Measurements from ENCODE around the gene EFNB3. TPM values are rescaled to one million over a fixed set of nuclear protein-coding genes. Genes with fewer than 3 reads are reported as not detected.

Gene EFNB3, protein sequence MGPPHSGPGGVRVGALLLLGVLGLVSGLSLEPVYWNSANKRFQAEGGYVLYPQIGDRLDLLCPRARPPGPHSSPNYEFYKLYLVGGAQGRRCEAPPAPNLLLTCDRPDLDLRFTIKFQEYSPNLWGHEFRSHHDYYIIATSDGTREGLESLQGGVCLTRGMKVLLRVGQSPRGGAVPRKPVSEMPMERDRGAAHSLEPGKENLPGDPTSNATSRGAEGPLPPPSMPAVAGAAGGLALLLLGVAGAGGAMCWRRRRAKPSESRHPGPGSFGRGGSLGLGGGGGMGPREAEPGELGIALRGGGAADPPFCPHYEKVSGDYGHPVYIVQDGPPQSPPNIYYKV
- 7.6 and 11.3 TPM in 2 replicates for total RNA-seq (2014; rRNA removed; shearing (Covaris generic))

DNA sequence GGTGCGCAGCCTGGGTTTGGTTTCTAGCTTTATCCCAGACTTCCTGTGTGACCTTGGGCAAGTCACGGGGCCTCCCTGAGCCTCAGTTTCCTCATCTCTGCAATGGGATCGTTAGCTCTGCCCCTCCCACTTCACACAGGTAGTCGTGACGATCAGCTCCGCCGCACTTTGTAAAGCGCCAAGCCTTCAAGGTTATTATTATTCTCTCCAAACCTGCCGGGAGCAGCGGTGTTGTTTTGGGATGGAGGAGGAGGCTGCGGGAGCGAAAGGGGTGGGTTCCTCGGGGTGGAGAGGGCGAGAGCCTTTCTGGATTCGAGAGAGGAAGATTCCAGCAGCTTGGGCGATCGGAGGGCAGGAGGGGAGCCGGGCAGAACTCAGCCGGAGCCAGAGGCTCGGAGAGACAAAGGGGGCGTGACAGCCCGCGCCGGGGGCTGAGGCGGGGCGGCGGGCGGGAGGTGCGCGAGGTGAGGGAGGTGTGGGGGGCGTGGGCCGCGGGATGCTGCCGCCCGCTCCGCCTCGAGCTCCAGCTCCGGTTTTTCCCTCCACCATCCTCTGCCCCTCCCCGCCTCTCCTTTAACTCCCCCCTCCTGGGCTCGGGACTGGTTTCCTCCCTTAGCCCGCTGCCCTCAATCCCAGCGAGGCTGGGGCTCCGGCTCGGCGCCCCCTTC lies at the start of gene EFNB3:
TSS of gene EFNB3 (plus strand) at position 602 of the 668 bp plus-strand sequence. CDS start 397 bp downstream, outside the sequence.
- DNase-seq (ENCODE audit: low spot score) = peak; percentile 54

- no peak for DNase-seq (ENCODE audit: low spot score)
Measured at GRCh38 chr17:7655541-7655840, 49.5 kb upstream of the EFNB3 start.

DNA sequence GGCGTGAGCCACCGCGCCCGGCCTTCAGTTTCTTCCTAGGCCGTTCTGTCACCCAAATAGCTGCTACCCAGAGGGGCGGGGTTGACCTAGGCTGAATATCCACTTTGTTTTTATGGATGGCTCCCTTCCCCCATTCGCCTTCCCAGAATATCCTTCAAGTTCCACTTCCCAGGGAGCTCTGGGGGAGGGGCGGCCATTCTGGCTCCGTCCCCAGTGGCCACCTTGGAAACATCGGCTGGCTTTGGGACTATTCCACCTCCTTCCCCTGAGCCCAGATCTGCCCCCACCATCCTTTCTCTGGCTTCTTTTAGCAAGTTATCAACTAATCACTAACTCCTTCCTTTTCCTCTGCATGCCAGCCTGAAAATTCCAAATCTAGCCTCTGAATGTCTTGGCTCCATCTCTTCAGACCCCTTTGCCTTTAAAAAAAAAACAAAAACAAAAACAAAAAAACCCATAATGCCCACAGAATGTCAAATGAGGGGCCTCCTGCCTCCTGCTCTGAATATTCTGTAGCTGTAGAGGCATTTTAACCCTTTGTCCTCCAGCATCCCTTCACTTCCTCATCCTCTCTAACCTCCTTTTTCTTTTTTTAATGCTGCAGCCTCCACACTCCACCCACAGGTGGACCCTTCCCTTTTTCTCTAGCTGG lies 47.9 kb upstream of the EFNB3 start:
- DNase-seq (ENCODE audit: low spot score) = no peak

- no peak for DNase-seq (ENCODE audit: low spot score)
Measured at GRCh38 chr17:7667656-7668406, 37.2 kb upstream of the EFNB3 start.

- DNase-seq (ENCODE audit: low spot score) = no peak
Measured at GRCh38 chr17:7668482-7668881, 36.5 kb upstream of the EFNB3 start.

DNA sequence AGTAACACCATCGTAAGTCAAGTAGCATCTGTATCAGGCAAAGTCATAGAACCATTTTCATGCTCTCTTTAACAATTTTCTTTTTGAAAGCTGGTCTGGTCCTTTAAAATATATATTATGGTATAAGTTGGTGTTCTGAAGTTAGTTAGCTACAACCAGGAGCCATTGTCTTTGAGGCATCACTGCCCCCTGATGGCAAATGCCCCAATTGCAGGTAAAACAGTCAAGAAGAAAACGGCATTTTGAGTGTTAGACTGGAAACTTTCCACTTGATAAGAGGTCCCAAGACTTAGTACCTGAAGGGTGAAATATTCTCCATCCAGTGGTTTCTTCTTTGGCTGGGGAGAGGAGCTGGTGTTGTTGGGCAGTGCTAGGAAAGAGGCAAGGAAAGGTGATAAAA lies 31.8 kb upstream of the EFNB3 start:
- peak; percentile 27 for DNase-seq (ENCODE audit: low spot score)

DNA sequence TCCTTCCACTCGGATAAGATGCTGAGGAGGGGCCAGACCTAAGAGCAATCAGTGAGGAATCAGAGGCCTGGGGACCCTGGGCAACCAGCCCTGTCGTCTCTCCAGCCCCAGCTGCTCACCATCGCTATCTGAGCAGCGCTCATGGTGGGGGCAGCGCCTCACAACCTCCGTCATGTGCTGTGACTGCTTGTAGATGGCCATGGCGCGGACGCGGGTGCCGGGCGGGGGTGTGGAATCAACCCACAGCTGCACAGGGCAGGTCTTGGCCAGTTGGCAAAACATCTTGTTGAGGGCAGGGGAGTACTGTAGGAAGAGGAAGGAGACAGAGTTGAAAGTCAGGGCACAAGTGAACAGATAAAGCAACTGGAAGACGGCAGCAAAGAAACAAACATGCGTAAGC lies 30.1 kb upstream of the EFNB3 start:
- no peak for DNase-seq (ENCODE audit: low spot score)

DNA sequence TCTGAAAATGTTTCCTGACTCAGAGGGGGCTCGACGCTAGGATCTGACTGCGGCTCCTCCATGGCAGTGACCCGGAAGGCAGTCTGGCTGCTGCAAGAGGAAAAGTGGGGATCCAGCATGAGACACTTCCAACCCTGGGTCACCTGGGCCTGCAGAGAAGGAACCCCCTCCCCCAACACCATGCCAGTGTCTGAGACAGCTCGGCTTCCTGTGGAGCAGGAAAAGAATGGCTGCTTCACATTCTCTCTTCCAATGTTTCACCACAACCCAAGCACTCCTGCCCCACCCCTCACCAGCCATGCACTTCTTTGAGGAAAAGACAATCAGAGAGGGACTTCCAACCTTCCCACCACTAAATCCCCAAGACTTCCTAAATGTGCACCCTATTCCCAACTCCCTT lies 28.5 kb upstream of the EFNB3 start:
- no peak for DNase-seq (ENCODE audit: low spot score)

GRCh38 chr17:7677388-7678067 lies 27.5 kb upstream of the EFNB3 start:
- no peak for DNase-seq (ENCODE audit: low spot score)

- DNase-seq (ENCODE audit: low spot score) = peak; percentile 29
Measured at GRCh38 chr17:7684851-7685532, 20.0 kb upstream of the EFNB3 start.

- DNase-seq (ENCODE audit: low spot score) = peak; percentile 90
Measured at GRCh38 chr17:7685533-7686221, 19.3 kb upstream of the EFNB3 start.

- DNase-seq (ENCODE audit: low spot score) = peak; percentile 82
Measured at GRCh38 chr17:7686222-7687071, 18.6 kb upstream of the EFNB3 start.

DNA sequence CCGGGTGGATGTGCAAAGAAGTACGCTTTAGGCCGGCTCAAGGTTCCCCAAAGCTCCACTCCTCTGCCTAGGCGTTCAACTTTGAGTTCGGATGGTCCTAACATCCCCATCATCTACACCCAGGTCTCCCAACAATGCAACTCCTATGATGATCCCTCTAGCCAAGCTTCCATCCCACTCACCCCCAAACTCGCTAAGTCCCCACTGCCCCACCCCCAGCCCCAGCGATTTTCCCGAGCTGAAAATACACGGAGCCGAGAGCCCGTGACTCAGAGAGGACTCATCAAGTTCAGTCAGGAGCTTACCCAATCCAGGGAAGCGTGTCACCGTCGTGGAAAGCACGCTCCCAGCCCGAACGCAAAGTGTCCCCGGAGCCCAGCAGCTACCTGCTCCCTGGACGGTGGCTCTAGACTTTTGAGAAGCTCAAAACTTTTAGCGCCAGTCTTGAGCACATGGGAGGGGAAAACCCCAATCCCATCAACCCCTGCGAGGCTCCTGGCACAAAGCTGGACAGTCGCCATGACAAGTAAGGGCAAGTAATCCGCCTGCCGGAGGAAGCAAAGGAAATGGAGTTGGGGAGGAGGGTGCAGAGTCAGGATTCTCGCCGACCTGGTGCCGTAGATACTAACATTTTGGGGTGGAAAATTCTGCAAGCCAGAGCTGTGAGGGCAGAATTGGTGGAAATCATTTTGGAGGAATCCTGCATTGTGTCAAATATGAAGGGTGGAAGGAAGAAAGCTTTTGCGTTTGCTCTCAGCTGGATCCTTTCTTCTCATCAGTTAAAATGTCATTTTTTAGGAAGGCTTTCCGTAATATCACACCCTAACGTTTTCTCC lies 17.7 kb upstream of the EFNB3 start, which contains the start of gene TP53:
TSS of gene TP53 (minus strand) at position 419 of the 836 bp plus-strand sequence. CDS start 10,896 bp downstream, outside the sequence.
- DNase-seq (ENCODE audit: low spot score) = peak; percentile 91

GRCh38 chr17:7687908-7688807 lies 16.8 kb upstream of the EFNB3 start, which contains the start of gene WRAP53:
TSS of gene WRAP53 (plus strand) at chr17:7688477. CDS start at chr17:7688649, 172 bp downstream.
- peak; percentile 99 for DNase-seq (ENCODE audit: low spot score)

DNA sequence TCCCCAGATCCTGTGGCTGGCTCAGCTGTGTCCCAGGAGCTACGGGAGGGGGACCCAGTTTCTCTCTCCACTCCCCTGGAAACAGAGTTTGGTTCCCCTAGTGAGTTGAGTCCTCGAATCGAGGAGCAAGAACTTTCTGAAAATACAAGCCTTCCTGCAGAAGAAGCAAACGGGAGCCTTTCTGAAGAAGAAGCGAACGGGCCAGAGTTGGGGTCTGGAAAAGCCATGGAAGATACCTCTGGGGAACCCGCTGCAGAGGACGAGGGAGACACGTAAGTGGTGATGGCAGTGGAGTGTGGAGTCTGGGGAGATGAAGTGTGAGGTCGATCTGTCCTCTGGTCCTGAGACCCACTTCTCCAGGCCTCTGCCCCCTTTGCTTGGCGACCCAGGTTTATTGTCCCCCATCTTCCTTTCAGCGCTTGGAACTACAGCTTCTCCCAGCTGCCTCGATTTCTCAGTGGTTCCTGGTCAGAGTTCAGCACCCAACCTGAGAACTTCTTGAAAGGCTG lies 16.1 kb upstream of the EFNB3 start:
- no peak for DNase-seq (ENCODE audit: low spot score)

- DNase-seq (ENCODE audit: low spot score) = no peak
Measured at GRCh38 chr17:7695586-7695985, 9.4 kb upstream of the EFNB3 start.

All from A172 (cell line).